Measurements from ENCODE around the gene ACTL6B. TPM values are rescaled to one million over a fixed set of nuclear protein-coding genes. Genes with fewer than 3 reads are reported as not detected.

ACTL6B gene
- polyA plus RNA-seq, 1 donor (not counting 4 experiments of a cell fraction or from before 2014, with no cell fraction given), result not detected

DNA sequence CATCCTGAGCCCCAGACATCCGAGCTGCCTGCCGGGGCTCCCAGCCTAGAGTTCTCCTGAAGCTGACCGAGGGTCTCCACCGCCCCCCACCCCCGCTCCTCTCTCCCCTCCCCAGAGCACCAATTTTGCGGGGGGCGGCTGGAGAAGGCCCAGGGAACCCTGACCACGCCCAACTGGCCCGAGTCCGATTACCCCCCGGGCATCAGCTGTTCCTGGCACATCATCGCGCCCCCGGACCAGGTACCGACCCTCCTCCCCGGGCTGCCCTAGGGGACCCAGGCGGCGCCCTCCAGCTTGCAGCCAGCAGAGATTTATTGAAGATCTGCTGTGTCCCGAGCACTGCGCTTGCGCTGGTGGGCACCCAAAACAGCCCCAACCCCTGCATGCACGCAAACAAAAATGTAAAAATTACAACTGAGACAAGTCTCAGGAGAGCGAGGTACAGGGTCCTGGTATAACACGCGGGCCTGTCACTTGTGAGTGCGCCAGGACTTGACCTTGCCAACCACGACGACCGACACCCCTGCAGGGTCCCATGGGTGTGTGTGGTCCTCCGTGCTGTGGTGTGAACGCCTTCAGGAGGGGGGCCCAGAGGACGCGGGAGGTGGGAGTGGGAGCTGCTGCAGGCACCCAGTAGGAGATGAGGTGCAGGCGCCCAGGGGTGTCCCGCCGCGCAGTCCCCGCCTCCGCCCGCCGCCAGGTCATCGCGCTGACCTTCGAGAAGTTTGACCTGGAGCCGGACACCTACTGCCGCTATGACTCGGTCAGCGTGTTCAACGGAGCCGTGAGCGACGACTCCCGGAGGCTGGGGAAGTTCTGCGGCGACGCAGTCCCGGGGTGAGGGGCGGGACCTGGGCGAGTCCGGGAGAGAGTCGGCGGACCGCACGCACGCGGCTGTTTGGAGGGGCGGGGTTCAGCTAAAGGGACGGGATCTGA is 51.0 kb downstream of the ACTL6B start:
- no peak for TF ChIP-seq EZH2 (IDR thresholded peaks at IDR 0.05; ENCODE audit: low read length)
- TF ChIP-seq, protein P1, sequence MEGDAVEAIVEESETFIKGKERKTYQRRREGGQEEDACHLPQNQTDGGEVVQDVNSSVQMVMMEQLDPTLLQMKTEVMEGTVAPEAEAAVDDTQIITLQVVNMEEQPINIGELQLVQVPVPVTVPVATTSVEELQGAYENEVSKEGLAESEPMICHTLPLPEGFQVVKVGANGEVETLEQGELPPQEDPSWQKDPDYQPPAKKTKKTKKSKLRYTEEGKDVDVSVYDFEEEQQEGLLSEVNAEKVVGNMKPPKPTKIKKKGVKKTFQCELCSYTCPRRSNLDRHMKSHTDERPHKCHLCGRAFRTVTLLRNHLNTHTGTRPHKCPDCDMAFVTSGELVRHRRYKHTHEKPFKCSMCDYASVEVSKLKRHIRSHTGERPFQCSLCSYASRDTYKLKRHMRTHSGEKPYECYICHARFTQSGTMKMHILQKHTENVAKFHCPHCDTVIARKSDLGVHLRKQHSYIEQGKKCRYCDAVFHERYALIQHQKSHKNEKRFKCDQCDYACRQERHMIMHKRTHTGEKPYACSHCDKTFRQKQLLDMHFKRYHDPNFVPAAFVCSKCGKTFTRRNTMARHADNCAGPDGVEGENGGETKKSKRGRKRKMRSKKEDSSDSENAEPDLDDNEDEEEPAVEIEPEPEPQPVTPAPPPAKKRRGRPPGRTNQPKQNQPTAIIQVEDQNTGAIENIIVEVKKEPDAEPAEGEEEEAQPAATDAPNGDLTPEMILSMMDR (optimal IDR thresholded peaks at IDR 0.05 in 1 of 3, IDR thresholded peaks at IDR 0.05 in 1 of 3, conservative IDR thresholded peaks at IDR 0.05 in 1 of 3; ENCODE audit: extremely low read depth in 1 of 3, insufficient read depth in 2 of 3, low read length in 3 of 3), result no peak
- Histone ChIP-seq H3K4me1 (ENCODE audit: control insufficient read depth, extremely low read depth, insufficient read depth, low read length) (peaks cover 6% of the 10 kb centered on the region), H3K9me1 (ENCODE audit: control insufficient read depth, extremely low read depth, insufficient read depth, low read length) (no peaks in the 10 kb centered on the region), H3K9me3 (ENCODE audit: control insufficient read depth, low read depth, low read length) (no peaks in the 10 kb centered on the region), H4K20me1 (ENCODE audit: control insufficient read depth, extremely low read depth, insufficient read depth, low read length) (no peaks in the 10 kb centered on the region), H3K9ac (ENCODE audit: control insufficient read depth, extremely low read depth, insufficient read depth, low read length) (peak overlapping the region; percentile 41), H3K79me2 (ENCODE audit: control insufficient read depth, insufficient read depth, low read length) (no peaks in the 10 kb centered on the region), H3K27me3 (ENCODE audit: control insufficient read depth, extremely low read depth, insufficient read depth, low read length) (no peaks in the 10 kb centered on the region), H2AFZ (ENCODE audit: control insufficient read depth, low read length) (peak overlapping the region; percentile 71), H3K36me3 (ENCODE audit: control insufficient read depth in 2 of 2, extremely low read depth in 1 of 2, insufficient read depth in 2 of 2, low read length in 2 of 2) (no peaks in the 10 kb centered on the region), H3K27ac (ENCODE audit: control insufficient read depth, insufficient read depth, low read length) (no peak overlapping the region), H3K4me3 (ENCODE audit: control insufficient read depth in 2 of 3, extremely low read depth in 1 of 3, insufficient read depth in 2 of 3, low read depth in 1 of 3, low read length in 3 of 3) (peak overlapping the region; percentile 54 to 73 (median 63)), H3K4me2 (ENCODE audit: control insufficient read depth, extremely low read depth, insufficient read depth, low read depth, low read length) (peak overlapping the region; percentile 88)
- FAIRE-seq (no peak), DNase-seq (ENCODE audit: low read depth, low spot score) (no peak)
- dilution Hi-C loops (cut with MboI; ENCODE audit: extremely low pct_ligation_motif_present, low sequenced_read_pairs), result no loop called here

DNA sequence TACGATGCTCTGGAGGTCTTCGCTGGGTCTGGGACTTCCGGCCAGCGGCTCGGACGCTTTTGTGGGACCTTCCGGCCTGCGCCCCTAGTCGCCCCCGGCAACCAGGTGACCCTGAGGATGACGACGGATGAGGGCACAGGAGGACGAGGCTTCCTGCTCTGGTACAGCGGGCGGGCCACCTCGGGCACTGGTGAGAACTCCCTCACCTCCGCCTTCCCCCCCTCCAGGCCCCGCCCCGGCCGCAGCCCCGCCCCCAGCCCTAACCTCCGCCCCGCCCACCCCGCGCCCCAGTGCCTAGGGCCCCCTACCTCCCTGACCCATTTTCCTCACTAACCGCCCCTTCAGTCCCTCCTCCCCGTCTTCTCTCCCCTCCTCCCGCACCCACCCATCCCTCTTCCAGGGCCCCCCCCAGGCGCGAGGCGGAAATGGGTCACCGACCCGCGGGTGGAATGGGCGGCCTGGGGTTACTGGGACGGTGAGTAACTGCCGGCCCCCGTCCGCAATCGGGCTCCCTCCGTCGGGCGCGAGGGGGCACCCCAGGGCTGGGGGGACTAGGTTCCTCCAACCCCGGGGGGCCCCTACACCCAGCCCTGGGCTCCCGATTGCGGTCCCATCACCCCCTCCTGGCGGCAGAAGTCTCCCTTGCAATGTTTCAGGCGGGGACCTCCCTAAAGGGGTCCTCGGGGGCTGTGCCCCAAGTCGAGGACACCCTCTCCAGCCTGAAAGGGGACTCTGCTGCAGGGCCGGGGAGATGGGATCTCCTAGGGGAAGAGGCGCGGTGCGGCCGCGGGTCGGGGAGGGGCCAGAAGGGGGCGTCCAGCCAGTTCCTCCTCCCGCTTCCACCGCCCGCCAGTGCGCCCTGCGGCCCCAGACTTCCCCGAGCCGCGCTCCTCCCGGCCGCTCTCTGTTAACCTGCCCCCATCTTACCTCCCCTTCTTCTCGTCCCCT is 51.9 kb downstream of the ACTL6B start:
- H3K9ac ChIP-seq (ENCODE audit: control insufficient read depth, extremely low read depth, insufficient read depth, low read length), result peak overlapping the region; percentile 41
- no peak for FAIRE-seq
- no peak for DNase-seq (ENCODE audit: low read depth, low spot score)
- H3K27ac ChIP-seq (ENCODE audit: control insufficient read depth, insufficient read depth, low read length), result no peak overlapping the region
- peaks cover 6% of the 10 kb centered on the region for H3K4me1 ChIP-seq (ENCODE audit: control insufficient read depth, extremely low read depth, insufficient read depth, low read length)
- H3K36me3 ChIP-seq (ENCODE audit: control insufficient read depth in 2 of 2, extremely low read depth in 1 of 2, insufficient read depth in 2 of 2, low read length in 2 of 2), result no peaks in the 10 kb centered on the region
- H3K4me3 ChIP-seq (ENCODE audit: control insufficient read depth in 2 of 3, extremely low read depth in 1 of 3, insufficient read depth in 2 of 3, low read depth in 1 of 3, low read length in 3 of 3), result peak overlapping the region; percentile 54 to 73 (median 63)
- no peaks in the 10 kb centered on the region for H4K20me1 ChIP-seq (ENCODE audit: control insufficient read depth, extremely low read depth, insufficient read depth, low read length)
- H3K79me2 ChIP-seq (ENCODE audit: control insufficient read depth, insufficient read depth, low read length), result no peaks in the 10 kb centered on the region
- peak overlapping the region; percentile 71 for H2AFZ ChIP-seq (ENCODE audit: control insufficient read depth, low read length)
- dilution Hi-C loops (cut with MboI; ENCODE audit: extremely low pct_ligation_motif_present, low sequenced_read_pairs), result no loop called here
- TF ChIP-seq, protein P1 (optimal IDR thresholded peaks at IDR 0.05 in 1 of 3, IDR thresholded peaks at IDR 0.05 in 1 of 3, conservative IDR thresholded peaks at IDR 0.05 in 1 of 3; ENCODE audit: extremely low read depth in 1 of 3, insufficient read depth in 2 of 3, low read length in 3 of 3), result peak; percentile 25 to 49 (median 46)
- no peak for TF ChIP-seq EZH2 (IDR thresholded peaks at IDR 0.05; ENCODE audit: low read length)
- H3K9me1 ChIP-seq (ENCODE audit: control insufficient read depth, extremely low read depth, insufficient read depth, low read length), result no peaks in the 10 kb centered on the region
- no peaks in the 10 kb centered on the region for H3K27me3 ChIP-seq (ENCODE audit: control insufficient read depth, extremely low read depth, insufficient read depth, low read length)
- peak overlapping the region; percentile 88 for H3K4me2 ChIP-seq (ENCODE audit: control insufficient read depth, extremely low read depth, insufficient read depth, low read depth, low read length)
- H3K9me3 ChIP-seq (ENCODE audit: control insufficient read depth, low read depth, low read length), result no peaks in the 10 kb centered on the region
